Cardiac muscle cell (in vitro differentiated cells and primary cell): ENCODE data around the gene ACVR1. TPM values are rescaled to one million over a fixed set of nuclear protein-coding genes. Genes with fewer than 3 reads are reported as not detected.
A peak's percentile ranks its signal among the peaks of the same experiment; 100 is the strongest.

Experiments
- DNase-seq, 2 donors: peaks; one replicate each; pipeline versions ENCODE4 v3.0.0 to v3.0.0-alpha.2; 2010 to 2017; ENCODE audit warnings: low read depth in 1 of 2, low spot score in 1 of 2
- H3K27ac ChIP-seq: fragments of 200-600 bp; sonication (generic); 2 replicates; pipeline ENCODE4 v1.5.1; 2016
- H3K27me3 ChIP-seq: fragments of 200-600 bp; sonication (generic); 2 replicates; pipeline ENCODE4 v1.6.0; 2016; ENCODE audit warnings: control low read depth
- H3K36me3 ChIP-seq: fragments of 200-600 bp; sonication (generic); 2 replicates; pipeline ENCODE4 v1.5.1; 2016; ENCODE audit warnings: control low read depth
- H3K4me1 ChIP-seq: fragments of 200-600 bp; sonication (generic); 2 replicates; pipeline ENCODE4 v1.8.1; 2017; ENCODE audit warnings: low read depth, mild to moderate bottlenecking, mixed run types
- H3K4me3 ChIP-seq: fragments of 200-600 bp; sonication (generic); 2 replicates; pipeline ENCODE4 v1.5.1; 2016; ENCODE audit warnings: mild to moderate bottlenecking
- H3K9me3 ChIP-seq: fragments of 200-600 bp; sonication (generic); 2 replicates; pipeline ENCODE4 v1.5.1; 2017; ENCODE audit warnings: low read depth, mild to moderate bottlenecking, control low read depth
- polyA plus RNA-seq: library from polyadenylated mRNA; unstranded; fragments of >200 nt; fragmentation: Nextera tagmentation; extraction: Ambion mirVana; gene quantifications from 2 replicates; pipeline ENCODE4 v1.2.1, GENCODE V29; 2016
- total RNA-seq: library from RNA; depleted of rRNA; stranded (reverse); fragments of >200 nt; gene quantifications from 2 replicates; pipeline ENCODE4 v1.2.3, GENCODE V29; 2016
- TF ChIP-seq, protein P1 (sequence below): IDR thresholded peaks from 2 replicates; pipeline ENCODE4 v1.5.1; 2012; ENCODE audit warnings: low read depth, mild to moderate bottlenecking, low read length

ACVR1 gene
- total and polyA plus RNA-seq, 2 experiments from 2014 or later: 7.5 to 12.9 TPM

DNA sequence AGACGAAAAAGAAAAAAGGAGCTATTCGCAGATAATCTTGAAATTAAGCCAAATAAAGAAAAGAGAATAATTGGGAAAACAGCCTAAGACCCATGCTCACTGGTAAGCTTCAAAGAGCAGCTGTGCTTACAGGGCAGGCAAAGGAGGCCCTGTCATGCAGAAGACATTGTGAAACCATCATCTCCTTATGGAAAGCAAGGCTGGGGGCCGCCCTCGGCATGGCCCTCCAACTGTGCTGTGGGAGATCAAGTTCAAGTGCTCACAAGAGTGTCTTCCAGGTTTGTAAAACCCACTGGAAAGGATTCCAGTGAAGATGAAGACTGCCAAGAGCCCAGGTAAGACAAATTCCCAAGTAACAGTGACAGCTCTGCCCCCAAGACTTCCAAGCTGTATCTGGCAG, 32.2 kb downstream of the ACVR1 start:
- no peak overlapping the region for H3K27ac ChIP-seq
- H3K9me3 ChIP-seq: no peaks in the 10 kb centered on the region
- no peaks in the 10 kb centered on the region for H3K36me3 ChIP-seq
- no peak for DNase-seq
- no peak overlapping the region for H3K4me3 ChIP-seq
- H3K27me3 ChIP-seq: no peaks in the 10 kb centered on the region
- H3K4me1 ChIP-seq: peaks cover 24% of the 10 kb centered on the region
- TF ChIP-seq, protein P1, sequence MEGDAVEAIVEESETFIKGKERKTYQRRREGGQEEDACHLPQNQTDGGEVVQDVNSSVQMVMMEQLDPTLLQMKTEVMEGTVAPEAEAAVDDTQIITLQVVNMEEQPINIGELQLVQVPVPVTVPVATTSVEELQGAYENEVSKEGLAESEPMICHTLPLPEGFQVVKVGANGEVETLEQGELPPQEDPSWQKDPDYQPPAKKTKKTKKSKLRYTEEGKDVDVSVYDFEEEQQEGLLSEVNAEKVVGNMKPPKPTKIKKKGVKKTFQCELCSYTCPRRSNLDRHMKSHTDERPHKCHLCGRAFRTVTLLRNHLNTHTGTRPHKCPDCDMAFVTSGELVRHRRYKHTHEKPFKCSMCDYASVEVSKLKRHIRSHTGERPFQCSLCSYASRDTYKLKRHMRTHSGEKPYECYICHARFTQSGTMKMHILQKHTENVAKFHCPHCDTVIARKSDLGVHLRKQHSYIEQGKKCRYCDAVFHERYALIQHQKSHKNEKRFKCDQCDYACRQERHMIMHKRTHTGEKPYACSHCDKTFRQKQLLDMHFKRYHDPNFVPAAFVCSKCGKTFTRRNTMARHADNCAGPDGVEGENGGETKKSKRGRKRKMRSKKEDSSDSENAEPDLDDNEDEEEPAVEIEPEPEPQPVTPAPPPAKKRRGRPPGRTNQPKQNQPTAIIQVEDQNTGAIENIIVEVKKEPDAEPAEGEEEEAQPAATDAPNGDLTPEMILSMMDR: no peak

DNA sequence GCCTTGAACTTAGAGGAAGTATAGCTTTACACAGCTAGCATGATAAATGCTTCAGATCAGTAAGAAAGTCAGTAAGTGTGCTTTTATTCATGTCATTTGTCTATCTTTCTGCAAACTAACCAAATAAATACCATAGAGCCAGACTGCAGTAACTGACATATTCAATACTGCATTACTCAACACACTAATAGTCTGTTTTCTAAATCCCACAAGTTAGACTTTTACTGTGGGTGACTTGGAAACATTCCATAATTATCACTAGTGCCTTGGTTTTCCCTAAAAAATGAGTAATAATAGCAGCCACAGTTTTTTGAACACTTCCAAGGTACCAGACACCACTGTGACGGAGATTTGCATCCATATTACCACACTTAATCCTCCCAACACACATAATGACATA, 33.0 kb downstream of the ACVR1 start:
- no peak overlapping the region for H3K4me3 ChIP-seq
- no peaks in the 10 kb centered on the region for H3K9me3 ChIP-seq
- H3K27ac ChIP-seq: no peak overlapping the region
- TF ChIP-seq, protein P1: no peak
- peaks cover 32% of the 10 kb centered on the region for H3K4me1 ChIP-seq
- no peak for DNase-seq
- H3K27me3 ChIP-seq: no peaks in the 10 kb centered on the region
- no peaks in the 10 kb centered on the region for H3K36me3 ChIP-seq

DNA sequence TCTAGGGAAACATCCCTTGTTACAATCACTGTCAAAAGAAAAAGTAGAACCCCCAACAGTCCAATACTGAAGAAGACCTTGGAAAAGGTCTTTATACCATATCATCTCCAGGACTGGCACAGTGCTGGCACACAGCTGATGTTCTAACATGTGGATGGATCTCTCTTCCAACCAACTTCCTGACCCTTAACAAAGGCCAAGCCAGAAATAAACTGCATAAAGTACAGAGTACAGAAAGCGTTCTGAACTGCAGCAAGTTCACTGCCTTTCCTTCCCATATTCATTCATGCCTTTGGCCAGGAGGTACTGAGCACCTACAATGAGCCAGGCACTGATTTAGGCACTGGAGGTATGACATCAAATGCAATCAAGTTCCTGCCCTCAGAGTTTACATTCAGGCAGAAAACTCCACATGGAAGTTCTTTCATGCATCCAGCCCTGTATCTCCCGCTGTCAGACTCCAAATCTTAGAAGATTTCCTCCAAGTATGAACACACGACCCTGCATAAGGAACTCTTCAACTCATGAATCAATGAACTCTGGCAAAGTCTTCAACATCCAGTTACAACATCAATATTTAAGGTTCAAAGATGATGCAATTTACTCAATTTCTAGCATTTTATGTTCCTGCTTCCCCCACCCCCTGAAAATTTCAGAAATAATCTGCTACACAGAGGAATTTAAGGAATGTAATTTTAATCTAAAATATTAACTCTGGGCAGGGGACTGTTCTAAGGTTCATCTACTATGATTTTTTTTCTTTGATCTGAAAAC, 33.8 kb downstream of the ACVR1 start:
- Histone ChIP-seq H3K36me3 (no peaks in the 10 kb centered on the region), H3K27ac (no peak overlapping the region), H3K9me3 (no peaks in the 10 kb centered on the region), H3K27me3 (no peaks in the 10 kb centered on the region), H3K4me1 (peaks cover 40% of the 10 kb centered on the region), H3K4me3 (no peak overlapping the region)
- DNase-seq: no peak
- TF ChIP-seq, protein P1: no peak

DNA sequence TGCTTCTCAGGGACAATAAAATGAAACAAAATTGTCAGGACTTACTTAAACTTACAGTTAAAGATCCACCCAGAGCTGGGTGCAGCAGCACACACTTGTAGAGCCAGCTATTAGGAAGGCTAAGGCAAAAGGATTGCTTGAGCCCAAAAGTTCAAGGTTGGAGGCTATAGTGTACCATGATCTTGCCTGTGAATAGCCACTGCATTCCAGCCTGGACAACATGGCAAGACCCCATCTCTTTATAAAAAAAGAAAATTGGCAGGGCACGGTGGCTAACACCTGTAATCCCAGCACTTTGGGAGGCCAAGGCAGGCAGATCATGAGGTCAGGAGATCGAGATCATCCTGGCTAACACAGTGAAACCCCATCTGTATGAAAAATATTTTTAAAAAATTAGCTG, 34.6 kb downstream of the ACVR1 start:
- peak overlapping the region; percentile 78 for H3K27ac ChIP-seq
- H3K4me1 ChIP-seq: peaks cover 42% of the 10 kb centered on the region

DNA sequence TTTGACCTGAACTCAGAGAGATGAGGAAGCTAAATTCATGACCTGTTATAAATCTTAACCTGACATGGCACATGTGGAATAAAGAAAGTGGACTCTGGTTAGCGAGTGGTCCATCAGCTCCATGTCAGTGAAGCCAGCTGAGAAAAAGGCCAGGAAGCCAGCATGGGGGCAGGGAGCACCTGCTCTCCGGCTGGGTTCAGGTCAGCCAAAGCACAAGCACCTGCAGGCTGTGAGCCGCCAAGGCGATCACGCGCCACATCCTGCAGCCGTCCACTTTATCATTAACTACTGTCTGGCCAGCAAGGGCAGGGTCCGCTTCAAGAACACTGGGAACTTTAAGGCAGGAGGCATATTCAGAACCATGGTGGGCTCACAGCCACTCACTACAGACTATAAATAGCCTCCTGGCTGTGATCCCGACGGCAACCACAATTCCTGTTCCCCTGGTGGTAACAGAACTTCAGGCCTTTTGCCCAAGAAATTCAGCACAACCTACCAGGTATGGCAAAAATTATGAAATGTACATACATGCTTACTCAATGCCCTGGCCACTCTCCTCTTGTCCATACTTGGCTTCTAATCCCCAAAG, 35.5 kb downstream of the ACVR1 start:
- no peaks in the 10 kb centered on the region for H3K36me3 ChIP-seq
- DNase-seq: peak; percentile 64 to 69
- no peak overlapping the region for H3K4me3 ChIP-seq
- H3K4me1 ChIP-seq: peaks cover 42% of the 10 kb centered on the region
- no peaks in the 10 kb centered on the region for H3K27me3 ChIP-seq
- peak overlapping the region; percentile 78 for H3K27ac ChIP-seq
- TF ChIP-seq, protein P1: peak; percentile 12
- H3K9me3 ChIP-seq: no peaks in the 10 kb centered on the region

More for the DNA sequence above, 34.6 kb downstream of the ACVR1 start:
- Histone ChIP-seq H3K9me3 (no peaks in the 10 kb centered on the region), H3K4me3 (no peak overlapping the region), H3K36me3 (no peaks in the 10 kb centered on the region), H3K27me3 (no peaks in the 10 kb centered on the region)
- DNase-seq: no peak
- TF ChIP-seq, protein P1: no peak
